HG03139 (cell line): ENCODE results near the gene NPR3.

Experiments used
- ATAC-seq: cut with Tn5 transposase; IDR thresholded peaks from one replicate; pipeline ENCODE4 v1.9.1; 2021; ENCODE audit not compliant: unreplicated experiment

The NPR3 gene

DNA sequence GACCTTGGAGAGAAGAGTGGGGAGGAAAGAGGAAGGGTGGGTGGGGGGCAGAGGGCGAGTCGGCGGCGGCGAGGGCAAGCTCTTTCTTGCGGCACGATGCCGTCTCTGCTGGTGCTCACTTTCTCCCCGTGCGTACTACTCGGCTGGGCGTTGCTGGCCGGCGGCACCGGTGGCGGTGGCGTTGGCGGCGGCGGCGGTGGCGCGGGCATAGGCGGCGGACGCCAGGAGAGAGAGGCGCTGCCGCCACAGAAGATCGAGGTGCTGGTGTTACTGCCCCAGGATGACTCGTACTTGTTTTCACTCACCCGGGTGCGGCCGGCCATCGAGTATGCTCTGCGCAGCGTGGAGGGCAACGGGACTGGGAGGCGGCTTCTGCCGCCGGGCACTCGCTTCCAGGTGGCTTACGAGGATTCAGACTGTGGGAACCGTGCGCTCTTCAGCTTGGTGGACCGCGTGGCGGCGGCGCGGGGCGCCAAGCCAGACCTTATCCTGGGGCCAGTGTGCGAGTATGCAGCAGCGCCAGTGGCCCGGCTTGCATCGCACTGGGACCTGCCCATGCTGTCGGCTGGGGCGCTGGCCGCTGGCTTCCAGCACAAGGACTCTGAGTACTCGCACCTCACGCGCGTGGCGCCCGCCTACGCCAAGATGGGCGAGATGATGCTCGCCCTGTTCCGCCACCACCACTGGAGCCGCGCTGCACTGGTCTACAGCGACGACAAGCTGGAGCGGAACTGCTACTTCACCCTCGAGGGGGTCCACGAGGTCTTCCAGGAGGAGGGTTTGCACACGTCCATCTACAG lies 760 bp downstream of the NPR3 start:
- ATAC-seq, result no peak

DNA sequence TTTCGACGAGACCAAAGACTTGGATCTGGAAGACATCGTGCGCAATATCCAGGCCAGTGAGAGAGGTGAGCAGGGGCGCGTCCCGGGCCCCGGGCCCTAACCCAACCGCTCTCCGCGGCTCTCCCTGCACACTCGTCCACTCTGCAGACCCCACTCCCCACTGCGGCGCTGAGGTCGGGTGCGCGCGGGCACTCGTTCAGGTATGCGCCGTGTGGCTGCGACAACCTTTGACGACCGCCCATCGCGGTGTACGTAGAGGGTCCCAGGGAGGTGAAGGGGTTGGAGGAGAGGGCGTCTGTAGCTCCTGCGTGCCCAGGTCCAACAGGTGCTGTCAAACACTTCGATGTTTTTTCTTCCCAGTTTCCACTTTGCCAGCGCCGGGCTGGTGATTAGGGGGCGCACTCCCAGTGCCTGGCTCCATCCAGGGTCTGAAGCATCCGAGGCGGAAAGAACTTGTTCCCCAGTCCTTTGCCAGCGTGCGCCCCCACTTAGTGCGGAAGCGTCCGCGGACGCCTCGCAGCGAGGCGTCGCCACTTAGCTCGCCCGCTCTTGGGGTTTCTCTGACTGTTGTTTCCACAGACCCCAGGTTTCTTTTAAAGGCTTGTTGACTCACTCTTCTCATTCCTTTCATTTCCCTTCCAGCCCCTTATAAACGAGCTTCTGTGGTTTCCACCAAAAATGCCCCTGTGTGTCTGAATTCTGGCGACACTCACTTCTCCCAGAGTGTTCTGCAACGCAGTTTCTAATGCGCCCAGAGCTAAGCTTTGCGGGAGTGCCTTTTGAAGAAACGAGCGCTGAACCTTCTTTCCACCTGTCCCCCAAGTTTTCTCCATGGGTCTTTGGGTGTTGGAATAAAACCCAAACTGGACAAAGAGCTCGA lies 1.6 kb downstream of the NPR3 start:
- no peak for ATAC-seq

GRCh38 chr5:32713361-32713769 lies 2.2 kb downstream of the NPR3 start:
- ATAC-seq, result no peak

- ATAC-seq, result no peak
Measured at GRCh38 chr5:32713770-32714381, 2.8 kb downstream of the NPR3 start.

GRCh38 chr5:32714836-32715235 lies 3.7 kb downstream of the NPR3 start:
- ATAC-seq, result no peak

DNA sequence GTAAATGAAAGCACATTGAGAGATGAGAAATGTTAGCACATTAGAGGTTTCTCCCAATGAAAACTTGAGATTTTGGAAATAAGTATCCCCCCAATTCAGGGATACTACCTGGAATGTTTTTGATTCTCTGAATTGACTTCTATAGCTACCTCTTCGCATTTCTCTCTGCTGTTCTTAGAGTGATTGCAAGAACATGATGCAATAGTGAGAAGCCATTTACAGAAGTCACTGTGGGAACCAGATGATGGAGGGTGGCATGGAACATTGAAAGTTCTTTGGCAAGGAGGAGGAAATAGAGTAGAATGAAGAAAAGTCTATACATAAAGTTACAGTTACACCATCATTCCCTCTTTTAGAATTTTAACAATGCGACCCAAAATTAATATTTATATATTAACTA lies 9.2 kb downstream of the NPR3 start:
- ATAC-seq, result no peak

DNA sequence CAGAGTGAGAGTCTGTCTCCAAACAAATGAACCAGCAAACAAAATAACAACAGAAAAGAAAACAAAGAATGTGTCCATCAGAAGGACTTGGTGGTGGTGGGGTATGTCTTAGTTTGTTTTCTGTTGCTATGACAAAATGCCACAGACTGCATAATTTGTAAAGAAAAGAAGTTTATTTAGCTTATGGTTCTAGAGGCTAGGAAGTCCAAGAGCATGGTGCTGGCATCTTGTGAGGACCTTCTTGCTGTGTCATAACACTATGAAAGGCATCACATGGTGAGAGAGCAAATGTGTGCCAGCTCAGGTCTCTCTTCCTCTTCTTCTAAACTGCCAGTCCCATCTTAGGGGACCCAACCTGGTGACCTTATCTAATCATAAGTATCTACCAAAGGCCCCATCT lies 10.5 kb downstream of the NPR3 start:
- ATAC-seq, result no peak

DNA sequence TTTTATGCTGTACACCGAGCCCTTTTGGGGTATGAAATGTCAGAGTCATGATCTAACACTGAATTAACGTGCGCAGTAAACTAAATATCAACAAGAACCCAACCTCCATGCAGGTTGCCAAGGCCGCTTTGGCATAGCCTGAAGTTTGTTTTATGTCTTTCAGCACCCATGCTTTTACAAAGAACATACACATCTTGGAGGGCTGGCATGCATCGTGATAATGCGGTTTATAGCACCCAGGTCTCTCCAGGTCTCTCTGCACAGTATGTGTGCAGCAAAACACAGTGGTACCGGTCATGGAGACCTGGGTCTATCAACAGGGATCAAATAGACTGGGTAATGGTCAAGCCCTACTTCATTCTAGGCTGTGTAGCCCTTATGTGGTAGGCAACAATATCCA lies 11.8 kb downstream of the NPR3 start:
- ATAC-seq, result no peak

- ATAC-seq, result no peak
Measured at GRCh38 chr5:32724526-32724925, 13.4 kb downstream of the NPR3 start.

GRCh38 chr5:32726086-32726557 lies 15.0 kb downstream of the NPR3 start:
- no peak for ATAC-seq

DNA sequence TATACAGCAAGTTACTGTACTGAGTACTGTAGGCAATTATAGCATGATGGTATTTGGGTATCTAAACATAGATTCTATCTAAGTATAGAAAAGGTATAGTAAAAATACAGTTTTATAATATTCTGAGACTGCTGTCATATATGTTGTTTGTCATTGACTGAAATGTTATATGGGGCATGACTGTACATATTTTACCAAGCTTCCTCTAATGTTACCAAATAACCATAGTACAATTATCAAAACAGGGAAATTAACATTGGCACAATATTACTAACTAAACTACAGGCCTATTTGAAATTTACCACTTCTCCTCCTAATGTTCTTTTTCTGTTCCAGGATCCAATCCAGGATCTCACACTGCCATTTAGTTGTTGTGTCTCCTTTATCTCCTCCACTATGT lies 18.5 kb downstream of the NPR3 start:
- ATAC-seq, result no peak

DNA sequence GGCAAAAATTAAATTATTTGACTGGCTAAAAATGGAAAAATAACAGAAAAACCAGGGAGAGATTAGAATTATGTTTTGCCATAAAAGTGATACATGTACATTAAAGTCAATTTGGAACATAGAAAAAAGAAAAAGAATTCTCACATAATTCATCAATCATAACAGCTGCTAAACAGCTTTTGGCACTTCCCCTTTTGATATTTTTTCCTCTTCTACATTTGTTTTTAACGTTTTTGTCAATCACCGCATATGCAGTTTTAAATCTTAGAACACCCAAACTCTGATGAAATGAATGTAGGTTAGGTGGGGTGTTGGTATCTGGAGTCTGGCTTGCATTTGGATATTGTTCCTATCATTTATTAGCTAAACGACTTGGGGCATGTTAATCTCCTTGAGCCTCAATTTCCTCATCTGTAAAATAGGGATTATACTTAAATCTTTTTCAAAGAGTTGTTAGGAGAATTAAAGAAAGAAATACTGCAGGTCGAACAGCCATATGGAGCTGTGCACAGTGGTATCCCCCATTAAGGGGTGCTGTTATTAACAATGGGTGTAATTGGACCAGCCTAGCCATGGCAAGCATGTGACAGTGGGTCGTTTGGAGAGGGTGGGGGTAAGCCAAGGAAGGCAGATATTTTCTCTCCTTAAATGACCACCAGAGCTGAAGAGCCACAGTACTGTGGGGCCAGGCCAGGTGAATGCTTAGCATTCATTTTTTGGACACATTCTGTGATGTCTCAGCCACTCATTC lies 22.6 kb downstream of the NPR3 start:
- no peak for ATAC-seq

DNA sequence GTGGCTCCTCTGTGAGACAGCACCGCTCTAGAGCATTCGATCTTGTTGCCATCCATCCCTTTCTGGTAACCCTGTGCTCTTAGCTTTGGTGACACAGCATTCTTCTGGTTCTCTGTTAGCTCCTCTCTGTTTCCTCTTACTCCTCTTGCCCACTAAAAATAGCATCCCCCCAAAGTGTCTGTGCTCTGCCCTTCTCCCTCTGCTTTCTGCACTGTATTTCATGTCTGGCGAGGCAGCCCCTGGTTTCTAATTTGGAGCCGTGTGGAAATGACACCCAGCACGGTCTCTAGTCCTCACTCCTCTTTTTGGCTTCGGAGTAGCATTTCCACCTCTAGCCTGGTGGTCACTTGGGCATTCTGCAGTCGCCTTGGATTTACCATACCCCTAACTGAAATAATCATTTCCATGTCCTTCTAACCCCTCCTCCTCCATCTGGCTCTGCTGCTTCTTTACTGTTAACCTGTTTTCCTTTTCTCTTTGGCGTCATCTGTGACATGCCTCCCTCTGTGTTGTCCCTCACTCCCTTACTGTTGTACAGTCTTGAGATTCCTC lies 23.8 kb downstream of the NPR3 start:
- no peak for ATAC-seq

DNA sequence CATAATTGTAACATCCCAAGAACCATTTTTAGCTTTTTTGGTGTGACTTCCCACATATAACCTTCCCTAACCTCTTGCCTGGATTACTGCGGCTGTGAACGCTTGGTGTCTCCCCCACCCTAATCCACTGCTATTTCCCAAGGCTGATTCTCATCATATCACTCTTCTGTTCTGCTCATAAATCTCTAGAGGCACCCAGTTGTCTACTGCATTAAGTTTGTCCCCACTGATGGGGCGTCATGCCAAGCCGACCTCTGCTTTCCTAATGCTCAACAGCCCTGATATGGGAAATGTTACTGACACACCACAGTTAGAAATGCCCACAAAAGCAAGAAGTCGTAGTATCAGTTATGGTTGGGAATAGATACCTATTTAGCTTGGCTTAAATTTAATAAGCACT lies 24.4 kb downstream of the NPR3 start:
- no peak for ATAC-seq

DNA sequence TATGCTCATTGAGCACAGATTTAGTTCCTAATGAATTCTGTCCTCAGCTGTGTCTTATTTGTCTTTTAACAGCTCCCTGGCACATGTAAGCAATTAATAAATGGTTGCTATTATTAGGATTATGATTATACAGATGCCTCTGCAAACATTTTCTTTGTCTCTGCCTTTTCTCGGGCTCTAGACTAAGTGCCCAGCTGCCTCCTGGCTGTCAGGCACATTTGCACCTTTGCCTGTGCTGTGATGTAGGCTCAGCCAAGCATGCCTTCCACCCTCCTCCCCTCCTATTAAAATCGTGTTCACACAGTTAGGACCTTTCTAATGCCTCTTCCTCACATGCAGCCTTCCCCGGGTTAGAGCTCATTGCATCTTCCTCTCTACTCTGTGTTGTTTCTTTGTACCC lies 25.7 kb downstream of the NPR3 start:
- no peak for ATAC-seq

DNA sequence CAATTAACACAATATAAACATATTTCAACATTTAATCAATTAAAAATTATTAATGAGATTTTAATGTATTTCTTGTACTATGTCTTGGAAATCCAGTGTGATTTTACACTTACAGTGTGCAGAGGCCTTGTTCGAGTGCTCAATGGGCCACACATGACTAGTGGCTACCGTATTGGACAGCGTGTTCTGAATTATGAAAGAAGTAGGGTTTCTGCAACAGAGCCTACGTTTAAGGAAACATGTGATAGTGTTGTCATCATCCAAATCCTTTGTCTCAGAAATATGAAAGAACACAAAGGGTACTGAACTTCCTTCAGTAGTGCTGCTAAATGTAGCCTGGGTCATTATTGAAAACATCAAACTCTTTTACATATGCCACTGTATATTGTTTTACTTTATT lies 29.5 kb downstream of the NPR3 start:
- no peak for ATAC-seq

DNA sequence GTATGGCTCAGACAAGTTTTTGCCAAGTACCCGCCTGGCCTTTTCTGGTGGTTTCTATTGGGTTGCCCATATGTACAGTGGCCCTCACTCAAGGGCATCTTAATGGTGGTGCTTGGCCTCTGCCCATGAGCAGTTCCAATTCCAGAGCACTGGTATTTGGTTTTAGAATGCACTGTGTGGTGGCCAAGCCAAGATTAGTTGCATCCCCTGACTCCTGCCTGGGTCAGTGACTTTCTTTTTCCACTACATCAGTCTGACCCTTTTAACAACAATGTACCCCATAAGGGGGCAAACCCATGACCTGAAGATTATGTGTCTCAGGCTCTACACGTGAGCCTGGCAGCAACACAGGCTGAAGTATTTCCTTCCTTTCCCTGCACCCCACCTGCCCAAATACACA lies 34.2 kb downstream of the NPR3 start:
- ATAC-seq, result no peak

GRCh38 chr5:32752411-32752810 lies 41.3 kb downstream of the NPR3 start:
- no peak for ATAC-seq

DNA sequence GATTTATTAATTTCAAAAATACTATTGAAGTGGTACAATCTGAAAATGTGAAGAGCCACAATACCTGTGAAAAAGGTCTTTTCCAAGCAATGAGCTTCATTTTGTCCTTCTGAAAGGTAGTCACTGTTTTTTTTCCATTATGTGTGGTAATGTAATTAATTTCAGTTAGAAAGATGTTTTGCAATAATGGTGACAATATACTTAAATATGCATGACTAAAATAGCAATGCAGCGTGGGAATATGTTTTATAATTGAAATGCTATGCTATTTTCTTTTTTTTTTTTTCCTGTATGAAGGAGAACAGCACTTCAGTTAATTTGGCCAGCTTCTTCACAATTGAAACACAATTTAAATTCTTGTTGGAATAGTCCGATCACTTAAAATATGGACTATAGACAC lies 41.9 kb downstream of the NPR3 start:
- ATAC-seq, result no peak

DNA sequence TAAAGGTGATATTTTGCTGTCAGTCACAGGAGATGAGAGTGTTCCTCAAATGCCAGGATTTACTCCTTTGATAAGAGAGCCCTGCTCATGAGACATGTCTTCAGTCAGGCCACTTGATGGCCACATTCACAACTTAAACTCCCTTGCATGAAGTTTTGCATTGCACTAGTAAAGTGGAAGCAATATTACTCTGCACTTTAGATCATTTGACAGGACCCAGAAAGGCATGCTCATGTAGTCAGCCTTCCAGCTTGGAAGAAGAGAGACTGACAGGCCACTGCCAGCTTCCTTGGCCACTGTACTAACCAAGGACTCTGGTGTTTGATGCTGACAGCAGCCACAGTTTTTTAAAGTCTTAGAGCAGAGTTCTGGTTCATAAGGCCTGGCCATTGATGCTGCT lies 42.6 kb downstream of the NPR3 start:
- no peak for ATAC-seq

DNA sequence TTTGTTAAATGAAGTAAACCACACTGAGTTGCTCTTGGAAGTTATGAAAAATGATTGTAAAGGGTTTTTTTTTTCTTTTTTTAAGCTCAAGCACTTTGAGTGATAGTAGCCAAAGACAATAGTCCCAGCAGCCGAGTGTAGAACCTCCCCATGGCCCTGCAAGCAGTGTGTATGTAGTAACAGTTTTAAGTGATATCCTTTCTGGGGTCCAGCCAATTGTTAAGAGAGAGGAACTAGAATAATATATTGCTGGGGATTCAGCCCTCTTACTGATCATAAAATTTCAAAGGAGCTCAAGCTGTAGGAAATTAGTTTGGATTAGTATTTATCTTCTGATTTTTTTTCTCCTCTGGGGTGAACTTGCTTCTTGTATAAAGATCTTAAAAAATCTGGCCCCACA lies 43.2 kb downstream of the NPR3 start:
- no peak for ATAC-seq
